Nephron progenitor cell (in vitro differentiated cells): Measurements from ENCODE around the gene SLC17A9.

Experiments used
- DNase-seq: peaks from one replicate; pipeline ENCODE4 v3.0.0; 2021
- H3K27ac Mint-ChIP-seq: 2 replicates; pipeline ENCODE4 v1.8.0; 2021; ENCODE audit warnings: mild to moderate bottlenecking, moderate library complexity, mixed read lengths
- H3K27me3 Mint-ChIP-seq: 2 replicates; pipeline ENCODE4 v1.8.0; 2021; ENCODE audit warnings: mild to moderate bottlenecking, low read depth, mixed read lengths; ENCODE audit not compliant: poor library complexity
- H3K36me3 Mint-ChIP-seq: 2 replicates; pipeline ENCODE4 v1.8.0; 2021; ENCODE audit warnings: low read depth, mixed read lengths
- H3K4me1 Mint-ChIP-seq: 2 replicates; pipeline ENCODE4 v1.8.0; 2021; ENCODE audit warnings: mixed read lengths
- H3K4me3 Mint-ChIP-seq: 2 replicates; pipeline ENCODE4 v1.8.0; 2021; ENCODE audit warnings: mild to moderate bottlenecking, moderate library complexity, mixed read lengths
- H3K9me3 Mint-ChIP-seq: 2 replicates; pipeline ENCODE4 v1.8.0; 2021; ENCODE audit warnings: mild to moderate bottlenecking, moderate library complexity, mixed read lengths
- TF ChIP-seq, protein P1 (sequence below): fragments of 200-600 bp; sonication (generic); IDR thresholded peaks from 2 replicates; pipeline ENCODE4 v1.5.0; 2021; ENCODE audit warnings: antibody characterized with exemption

The SLC17A9 gene

DNA sequence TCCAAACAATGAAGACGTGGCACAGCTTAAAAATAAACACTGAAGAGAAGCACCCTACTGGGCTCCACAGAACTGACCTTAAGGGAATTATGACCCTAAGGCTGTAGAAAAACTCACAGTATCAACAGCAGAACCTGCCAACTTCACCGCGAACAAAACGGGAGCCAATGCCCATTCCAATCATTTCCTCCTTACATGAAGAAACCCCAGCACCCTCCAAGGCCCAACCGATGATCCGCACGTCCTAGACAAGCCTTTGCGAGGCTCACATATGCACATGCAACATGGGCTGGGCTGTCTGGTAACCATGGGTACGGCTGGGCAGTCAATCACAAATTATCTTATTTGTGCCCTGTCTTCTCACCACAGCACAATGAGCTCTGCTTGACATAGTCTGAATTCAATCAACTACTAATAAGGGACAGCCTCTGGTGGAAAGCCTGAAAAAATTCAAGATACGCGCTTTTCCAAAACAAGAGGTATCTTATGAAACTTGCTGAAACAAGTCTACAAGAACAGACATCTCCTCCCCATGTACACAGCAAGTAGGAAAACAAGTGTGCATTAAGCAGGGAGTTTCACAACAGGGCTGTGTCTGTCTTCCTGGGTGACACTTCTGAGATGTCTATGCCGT, 27.9 kb upstream of the SLC17A9 start:
- Mint-ChIP-seq H3K4me3 (peak overlapping the region; percentile 94), H3K27me3 (no peaks in the 10 kb centered on the region), H3K9me3 (no peaks in the 10 kb centered on the region), H3K27ac (no peak overlapping the region), H3K4me1 (peaks cover 71% of the 10 kb centered on the region), H3K36me3 (no peaks in the 10 kb centered on the region)
- DNase-seq, result no peak
- TF ChIP-seq, protein P1, sequence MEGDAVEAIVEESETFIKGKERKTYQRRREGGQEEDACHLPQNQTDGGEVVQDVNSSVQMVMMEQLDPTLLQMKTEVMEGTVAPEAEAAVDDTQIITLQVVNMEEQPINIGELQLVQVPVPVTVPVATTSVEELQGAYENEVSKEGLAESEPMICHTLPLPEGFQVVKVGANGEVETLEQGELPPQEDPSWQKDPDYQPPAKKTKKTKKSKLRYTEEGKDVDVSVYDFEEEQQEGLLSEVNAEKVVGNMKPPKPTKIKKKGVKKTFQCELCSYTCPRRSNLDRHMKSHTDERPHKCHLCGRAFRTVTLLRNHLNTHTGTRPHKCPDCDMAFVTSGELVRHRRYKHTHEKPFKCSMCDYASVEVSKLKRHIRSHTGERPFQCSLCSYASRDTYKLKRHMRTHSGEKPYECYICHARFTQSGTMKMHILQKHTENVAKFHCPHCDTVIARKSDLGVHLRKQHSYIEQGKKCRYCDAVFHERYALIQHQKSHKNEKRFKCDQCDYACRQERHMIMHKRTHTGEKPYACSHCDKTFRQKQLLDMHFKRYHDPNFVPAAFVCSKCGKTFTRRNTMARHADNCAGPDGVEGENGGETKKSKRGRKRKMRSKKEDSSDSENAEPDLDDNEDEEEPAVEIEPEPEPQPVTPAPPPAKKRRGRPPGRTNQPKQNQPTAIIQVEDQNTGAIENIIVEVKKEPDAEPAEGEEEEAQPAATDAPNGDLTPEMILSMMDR, result no peak

- TF ChIP-seq, protein P1, result no peak
- Mint-ChIP-seq H3K4me1 (peaks cover 71% of the 10 kb centered on the region), H3K27me3 (no peaks in the 10 kb centered on the region), H3K36me3 (no peaks in the 10 kb centered on the region), H3K4me3 (peak overlapping the region; percentile 94), H3K9me3 (no peaks in the 10 kb centered on the region), H3K27ac (peak overlapping the region; percentile 91)
- no peak for DNase-seq
Measured at GRCh38 chr20:62925076-62925419, 27.5 kb upstream of the SLC17A9 start.

- Mint-ChIP-seq H3K36me3 (no peaks in the 10 kb centered on the region), H3K27ac (peak overlapping the region; percentile 91), H3K27me3 (no peaks in the 10 kb centered on the region), H3K4me1 (peaks cover 71% of the 10 kb centered on the region), H3K9me3 (no peaks in the 10 kb centered on the region), H3K4me3 (peak overlapping the region; percentile 94)
- TF ChIP-seq, protein P1, result no peak
- peak; percentile 46 for DNase-seq
Measured at GRCh38 chr20:62925420-62926228, 26.9 kb upstream of the SLC17A9 start.

DNA sequence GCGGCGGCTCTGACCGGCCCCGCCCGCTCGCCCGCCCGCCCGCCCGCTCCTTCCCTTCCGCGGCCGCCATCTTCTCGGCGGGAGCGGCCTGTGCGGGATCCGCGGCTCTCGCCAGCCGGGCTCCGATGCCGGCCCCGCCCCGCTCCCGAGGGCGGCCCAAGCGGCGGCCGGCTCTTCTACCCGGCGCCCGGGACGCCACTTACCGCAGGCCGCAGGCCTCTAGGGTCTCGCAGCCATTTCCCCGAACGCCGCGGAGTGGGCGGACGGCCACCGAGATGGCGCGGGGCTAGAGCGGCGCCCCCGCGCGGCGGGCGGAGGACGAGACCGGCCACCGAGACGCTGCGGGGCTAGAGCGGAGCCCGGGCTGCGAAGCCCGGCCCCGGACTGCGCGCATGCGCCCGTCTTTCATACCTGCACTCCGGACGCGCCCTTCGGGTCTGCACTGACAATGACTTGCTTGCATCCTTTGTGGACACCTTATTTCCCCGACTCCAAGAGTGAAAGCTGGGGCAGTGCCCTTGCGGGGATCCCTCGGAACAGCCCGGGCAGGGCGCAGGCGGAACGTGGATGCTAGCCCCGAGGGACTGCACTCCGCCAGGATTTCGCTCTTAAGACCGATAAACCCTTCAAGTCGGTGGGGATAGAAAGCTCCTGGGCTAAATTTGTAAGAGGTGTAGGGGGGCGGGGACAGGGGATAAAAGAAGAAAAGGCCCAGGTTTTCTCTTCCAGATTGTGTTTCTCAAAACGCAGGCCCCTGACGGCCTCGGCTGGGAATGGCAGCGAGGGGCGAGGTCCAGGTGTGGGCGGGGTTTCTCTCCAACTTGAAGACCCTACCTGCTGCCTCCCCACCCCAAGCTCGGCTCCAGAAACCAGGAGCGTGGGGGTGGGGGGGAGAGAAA, 26.0 kb upstream of the SLC17A9 start, which contains the start of gene DIDO1:
DIDO1 (minus strand) TSS at position 277 of the 899 bp plus-strand sequence.
- H3K9me3 Mint-ChIP-seq, result no peaks in the 10 kb centered on the region
- H3K4me3 Mint-ChIP-seq, result peak within 1 kb of the TSS; percentile 94
- no peaks in the 10 kb centered on the region for H3K27me3 Mint-ChIP-seq
- H3K27ac Mint-ChIP-seq, result peak within 1 kb of the TSS; percentile 91
- TF ChIP-seq, protein P1, result peak; percentile 56
- peaks cover 63% of the 10 kb centered on the region for H3K4me1 Mint-ChIP-seq
- H3K36me3 Mint-ChIP-seq, result no peaks in the 10 kb centered on the region
- peak; percentile 89 for DNase-seq

DNA sequence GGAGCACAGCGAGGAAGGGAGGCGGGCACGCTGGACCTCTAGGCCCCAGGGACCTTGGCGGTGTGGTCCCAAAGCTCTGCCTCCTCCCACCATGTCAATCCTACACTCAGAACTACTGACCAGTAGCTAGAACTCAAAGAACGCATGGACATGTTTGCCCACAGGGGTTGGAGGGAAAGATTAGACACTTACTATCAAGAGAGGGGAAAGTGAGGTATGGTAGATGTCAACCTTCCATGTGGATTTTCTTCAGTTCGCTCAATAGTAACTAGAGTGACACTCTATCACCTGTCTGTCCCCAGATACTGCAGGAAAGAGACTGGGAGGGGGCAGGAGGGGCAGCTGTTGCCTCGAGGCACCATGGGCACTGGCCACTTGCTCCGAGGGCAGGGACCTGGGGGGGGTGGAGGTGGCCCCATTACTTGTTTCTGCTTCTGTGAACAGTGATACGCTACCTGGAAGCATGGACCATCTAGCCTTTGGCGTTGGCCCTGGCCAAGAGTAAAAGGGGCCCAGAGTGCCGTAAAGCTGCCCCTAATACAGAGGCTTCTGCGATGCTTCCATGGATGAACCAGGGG, 25.3 kb upstream of the SLC17A9 start:
- H3K4me1 Mint-ChIP-seq, result peaks cover 63% of the 10 kb centered on the region
- no peaks in the 10 kb centered on the region for H3K9me3 Mint-ChIP-seq
- no peaks in the 10 kb centered on the region for H3K36me3 Mint-ChIP-seq
- H3K27ac Mint-ChIP-seq, result no peak overlapping the region
- H3K27me3 Mint-ChIP-seq, result no peaks in the 10 kb centered on the region
- DNase-seq, result peak; percentile 29
- TF ChIP-seq, protein P1, result no peak
- peak overlapping the region; percentile 91 for H3K4me3 Mint-ChIP-seq
